Endothelial cell (in vitro differentiated cells): ENCODE data around the gene SNX19. TPM values are rescaled to one million over a fixed set of nuclear protein-coding genes. Genes with fewer than 3 reads are reported as not detected.

Source experiments
- DNase-seq: peaks from one replicate; pipeline ENCODE4 v3.0.0; 2021; ENCODE audit warnings: low spot score
- H3K27ac Mint-ChIP-seq: one replicate; pipeline ENCODE4 v1.8.0; 2021; ENCODE audit warnings: mixed read lengths, inconsistent platforms; ENCODE audit not compliant: unreplicated experiment
- H3K27me3 Mint-ChIP-seq: one replicate; pipeline ENCODE4 v1.8.0; 2021; ENCODE audit warnings: mild to moderate bottlenecking, moderate library complexity, mixed read lengths, inconsistent platforms; ENCODE audit not compliant: unreplicated experiment
- H3K36me3 Mint-ChIP-seq: one replicate; pipeline ENCODE4 v1.8.0; 2021; ENCODE audit warnings: mild to moderate bottlenecking, low read depth, mixed read lengths, inconsistent platforms; ENCODE audit not compliant: unreplicated experiment
- H3K4me1 Mint-ChIP-seq: one replicate; pipeline ENCODE4 v1.8.0; 2021; ENCODE audit warnings: mild to moderate bottlenecking, mixed read lengths, inconsistent platforms; ENCODE audit not compliant: unreplicated experiment
- H3K4me3 Mint-ChIP-seq: one replicate; pipeline ENCODE4 v1.8.0; 2021; ENCODE audit warnings: mild to moderate bottlenecking, mixed read lengths, inconsistent platforms; ENCODE audit not compliant: unreplicated experiment
- H3K9me3 Mint-ChIP-seq: one replicate; pipeline ENCODE4 v1.8.0; 2021; ENCODE audit warnings: mixed read lengths, inconsistent platforms; ENCODE audit not compliant: unreplicated experiment
- CTCF ChIP-seq: fragments of 200-600 bp; sonication (generic); IDR thresholded peaks from one replicate; pipeline ENCODE4 v1.5.0; 2021; ENCODE audit warnings: antibody characterized with exemption; ENCODE audit not compliant: unreplicated experiment
- total RNA-seq: library from RNA; stranded (reverse); fragmentation: NEBNext Ultra II Directional; extraction: Animal tissue kit (Norgen Biotek cat#: 25700); gene quantifications from one replicate; pipeline ENCODE4 v1.2.1, GENCODE V29; 2021; ENCODE audit not compliant: unreplicated experiment

Gene SNX19
- total RNA-seq, 1 donor from 2014 or later: 47.9 TPM

DNA sequence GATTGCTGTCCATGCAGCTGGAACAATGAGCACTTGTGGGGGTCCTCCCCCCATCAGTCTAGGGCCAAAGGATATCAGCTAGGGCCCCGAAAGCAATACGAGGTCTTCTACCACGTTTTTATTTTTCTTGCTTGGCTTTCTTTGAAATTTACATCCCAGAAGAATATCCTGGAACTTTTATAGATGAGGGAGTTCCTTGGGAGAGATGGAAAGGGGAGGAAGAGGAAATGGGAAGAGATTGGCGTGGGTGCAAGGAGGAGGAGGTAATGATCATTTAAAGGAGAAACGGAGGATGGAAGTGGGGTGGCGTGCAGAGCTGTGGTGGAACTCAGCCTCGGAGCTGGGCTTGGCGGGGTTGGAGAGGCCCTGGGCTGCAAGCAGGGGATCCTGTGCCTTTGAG, 90.3 kb downstream of the SNX19 start:
- Mint-ChIP-seq H3K4me3 (no peak overlapping the region), H3K4me1 (peaks cover 8% of the 10 kb centered on the region), H3K36me3 (no peaks in the 10 kb centered on the region), H3K27me3 (peaks cover 2% of the 10 kb centered on the region), H3K9me3 (no peaks in the 10 kb centered on the region), H3K27ac (no peak overlapping the region)
- no peak for TF ChIP-seq CTCF
- no peak for DNase-seq

DNA sequence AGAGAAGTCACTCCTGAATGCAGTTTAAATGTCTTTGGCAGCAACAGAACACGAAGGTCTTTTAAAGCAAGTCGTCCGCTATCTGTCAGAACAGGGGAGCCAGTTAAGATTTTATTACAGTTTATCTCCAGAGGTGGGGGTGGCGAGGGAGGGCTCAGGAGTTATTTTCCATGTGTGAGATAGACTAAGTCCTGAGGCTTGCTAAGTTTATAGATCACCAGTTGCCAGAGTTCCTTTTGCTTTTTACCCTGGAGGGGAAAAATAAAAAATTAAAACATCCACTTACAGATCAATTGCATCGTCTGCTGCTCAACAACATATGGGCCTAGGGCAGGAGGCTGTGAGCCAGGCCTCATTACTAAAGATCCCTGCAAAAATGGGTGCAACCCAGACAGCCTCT, 90.7 kb downstream of the SNX19 start:
- Mint-ChIP-seq H3K4me1 (peaks cover 8% of the 10 kb centered on the region), H3K36me3 (no peaks in the 10 kb centered on the region), H3K27ac (no peak overlapping the region), H3K9me3 (no peaks in the 10 kb centered on the region), H3K27me3 (peaks cover 2% of the 10 kb centered on the region), H3K4me3 (no peak overlapping the region)
- TF ChIP-seq CTCF: no peak
- no peak for DNase-seq
